Mesenchymal stem cell (in vitro differentiated cells and primary cell): Measurements from ENCODE around the gene GPRC5C. TPM values are rescaled to one million over a fixed set of nuclear protein-coding genes. Genes with fewer than 3 reads are reported as not detected.

Experiments used
- DNase-seq: peaks from one replicate; pipeline ENCODE4 v3.0.0-alpha.2; 2013
- H2AFZ ChIP-seq: one replicate; pipeline ENCODE4 v1.6.1; 2013; ENCODE audit warnings: low read depth, mild to moderate bottlenecking, control low read depth, inconsistent platforms, low read length, moderate library complexity
- H2AK5ac ChIP-seq: 2 replicates; pipeline ENCODE4 v1.6.1; 2013; ENCODE audit warnings: low read length, moderate library complexity, mild to moderate bottlenecking, inconsistent platforms; ENCODE audit not compliant: severe bottlenecking
- H2BK120ac ChIP-seq: one replicate; pipeline ENCODE4 v1.6.1; 2013; ENCODE audit warnings: low read depth, mild to moderate bottlenecking, inconsistent platforms, low read length, moderate library complexity
- H2BK12ac ChIP-seq, 2 experiments: one replicate each; pipeline ENCODE4 v1.6.1; 2013; ENCODE audit warnings: inconsistent platforms in 2 of 2, low read length in 2 of 2, mild to moderate bottlenecking in 2 of 2, moderate library complexity in 2 of 2, control low read depth in 1 of 2
- H2BK15ac ChIP-seq: one replicate; pipeline ENCODE4 v1.6.1; 2013; ENCODE audit warnings: mild to moderate bottlenecking, low read depth, inconsistent platforms; ENCODE audit not compliant: poor library complexity, severe bottlenecking
- H2BK5ac ChIP-seq: 2 replicates; pipeline ENCODE4 v1.6.1; 2013; ENCODE audit warnings: low read depth, mild to moderate bottlenecking, low read length, control low read depth, inconsistent platforms; ENCODE audit not compliant: poor library complexity, severe bottlenecking
- H3K14ac ChIP-seq, 2 experiments: one replicate each; pipeline ENCODE4 v1.6.1; 2013; ENCODE audit warnings: inconsistent platforms in 2 of 2, low read length in 2 of 2, control low read depth in 1 of 2, mild to moderate bottlenecking in 1 of 2, moderate library complexity in 1 of 2
- H3K18ac ChIP-seq, 2 experiments: one replicate each; pipeline ENCODE4 v1.6.1; 2013; ENCODE audit warnings: inconsistent platforms in 2 of 2, low read length in 2 of 2, control low read depth in 1 of 2, low read depth in 1 of 2, mild to moderate bottlenecking in 1 of 2
- H3K23ac ChIP-seq, 2 experiments: one replicate each; pipeline ENCODE4 v1.6.1; 2013; ENCODE audit warnings: inconsistent platforms in 2 of 2, low read length in 2 of 2, mild to moderate bottlenecking in 2 of 2, moderate library complexity in 2 of 2, control low read depth in 1 of 2
- H3K27ac ChIP-seq: 2 replicates; pipeline ENCODE4 v1.5.1; 2013; ENCODE audit warnings: mild to moderate bottlenecking, moderate library complexity, low read length, control low read depth, inconsistent platforms; ENCODE audit not compliant: poor library complexity, severe bottlenecking
- H3K27me3 ChIP-seq, 2 experiments: 2 replicates each; pipeline versions ENCODE4 v1.6.1 to v1.7.0; 2013; ENCODE audit warnings: low read length in 2 of 2, mild to moderate bottlenecking in 2 of 2, moderate library complexity in 2 of 2, control low read depth in 1 of 2, inconsistent platforms in 1 of 2; ENCODE audit not compliant: control insufficient read depth in 1 of 2, insufficient read depth in 1 of 2
- H3K36me3 ChIP-seq, 2 experiments: 2 replicates each; pipeline versions ENCODE4 v1.6.1 to v1.7.0; 2013; ENCODE audit warnings: low read length in 2 of 2, control low read depth in 1 of 2, inconsistent platforms in 1 of 2, low read depth in 1 of 2, mild to moderate bottlenecking in 1 of 2; ENCODE audit not compliant: insufficient read depth in 2 of 2, control insufficient read depth in 1 of 2
- H3K4ac ChIP-seq, 2 experiments: one replicate each; pipeline ENCODE4 v1.6.1; 2013; ENCODE audit warnings: inconsistent platforms in 2 of 2, low read length in 2 of 2, mild to moderate bottlenecking in 2 of 2, moderate library complexity in 2 of 2, control low read depth in 1 of 2, low read depth in 1 of 2
- H3K4me1 ChIP-seq: 2 replicates; pipeline ENCODE4 v1.6.1; 2013; ENCODE audit warnings: low read depth, low read length, control low read depth; ENCODE audit not compliant: control insufficient read depth, insufficient read depth
- H3K4me2 ChIP-seq: 2 replicates; pipeline ENCODE4 v1.6.1; 2013; ENCODE audit warnings: low read length, mild to moderate bottlenecking, inconsistent platforms; ENCODE audit not compliant: poor library complexity, severe bottlenecking
- H3K4me3 ChIP-seq, 2 experiments: 2 replicates each; pipeline versions ENCODE4 v1.5.1 to v1.7.0; 2013; ENCODE audit warnings: low read length in 2 of 2, mild to moderate bottlenecking in 2 of 2, control low read depth in 1 of 2, low read depth in 1 of 2; ENCODE audit not compliant: insufficient read depth in 1 of 2
- H3K79me1 ChIP-seq: replicated peaks from 2 replicates; pipeline ENCODE4 v1.6.1; 2013; ENCODE audit warnings: mild to moderate bottlenecking, control low read depth, low read length, inconsistent platforms; ENCODE audit not compliant: poor library complexity, severe bottlenecking
- H3K9ac ChIP-seq: 2 replicates; pipeline ENCODE4 v1.7.0; 2013; ENCODE audit warnings: mild to moderate bottlenecking, low read length, moderate library complexity
- H3K9me3 ChIP-seq: 2 replicates; pipeline ENCODE4 v1.7.0; 2013; ENCODE audit warnings: mild to moderate bottlenecking, low read length; ENCODE audit not compliant: control insufficient read depth
- H4K8ac ChIP-seq: one replicate; pipeline ENCODE4 v1.6.1; 2013; ENCODE audit warnings: inconsistent platforms, mild to moderate bottlenecking, low read length, moderate library complexity
- H4K91ac ChIP-seq: one replicate; pipeline ENCODE4 v1.6.1; 2013; ENCODE audit warnings: mild to moderate bottlenecking, low read length, inconsistent platforms
- WGBS: methylation state at CpG from one replicate; pipeline ENCODE4 v1.1.7; 2013; ENCODE audit warnings: mixed read lengths; 5-methylcytosine and 5-hydroxymethylcytosine counted together
- polyA plus RNA-seq, 2 experiments: library from polyadenylated mRNA; stranded (reverse); fragments of 200-250 nt; gene quantifications; one replicate each; pipeline ENCODE4 v1.2.3, GENCODE V29; 2013

Gene GPRC5C
- 5.3 TPM for polyA plus RNA-seq (2013, experiment 1 of 2)
- 5.1 TPM for polyA plus RNA-seq (2013, experiment 2 of 2)

DNA sequence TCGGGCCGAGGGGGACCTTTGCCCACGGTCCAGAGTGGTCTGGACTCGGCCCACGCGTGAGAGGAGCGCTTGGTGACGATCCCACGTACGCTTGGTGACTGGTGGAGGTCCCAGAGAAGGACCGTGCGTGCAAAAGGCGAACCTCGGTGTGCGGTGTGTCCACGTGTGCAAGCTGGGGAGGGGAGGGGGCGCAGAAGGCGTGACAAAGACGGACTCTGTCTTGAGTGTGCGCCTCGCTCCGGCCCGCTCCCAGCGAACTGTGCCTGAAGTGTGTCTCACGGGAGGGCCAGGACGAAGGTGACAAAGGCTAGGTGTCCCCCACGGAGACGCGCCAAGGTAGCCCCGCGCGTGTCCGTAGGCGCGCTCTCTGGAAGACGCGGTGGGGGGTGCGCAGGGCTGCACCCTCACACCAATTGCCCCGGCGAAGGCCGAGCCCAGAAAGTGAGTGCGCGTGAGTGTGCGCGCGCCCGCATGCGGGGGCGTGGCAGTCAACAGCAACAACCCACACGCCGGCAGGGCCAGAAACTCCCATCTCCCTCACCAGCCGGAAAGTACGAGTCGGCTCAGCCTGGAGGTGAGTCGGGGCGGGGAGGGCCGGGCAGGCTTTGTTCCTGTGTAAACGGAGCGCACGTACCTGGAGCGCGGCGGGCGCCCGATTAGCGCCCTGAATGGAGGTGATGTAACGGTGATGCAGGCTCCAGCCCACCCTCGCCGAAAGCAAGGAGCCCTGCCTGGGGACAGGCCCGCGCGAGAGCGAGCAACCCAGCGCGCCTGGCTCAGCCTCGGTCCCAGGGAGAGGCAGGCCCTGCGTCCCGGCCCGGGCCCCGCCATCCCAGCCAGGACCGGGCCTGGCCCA is at the start of gene GPRC5C:
Gene GPRC5C, plus strand, starts transcription at position 521 of the 856 bp plus-strand sequence. CDS start 7,689 bp downstream, outside the sequence.
- peaks cover 9% of the 10 kb centered on the region for H3K79me1 ChIP-seq
- WGBS = 1% methylated on average over 73 of the region's 81 CpGs
- peak within 1 kb of the TSS; percentile 77 to 91 for H3K4me3 ChIP-seq
- peak within 1 kb of the TSS in 1 of 2 experiments; percentile 48 for H3K4ac ChIP-seq
- H3K14ac ChIP-seq = peak within 1 kb of the TSS in 1 of 2 experiments; percentile 69
- peaks cover 0 to 1% of the 10 kb centered on the region in 2 experiments for H3K36me3 ChIP-seq
- no peaks in the 10 kb centered on the region for H3K9me3 ChIP-seq
- H2BK12ac ChIP-seq = no peak within 1 kb of the TSS
- H2AFZ ChIP-seq = peak within 1 kb of the TSS; percentile 36
- peak within 1 kb of the TSS in 1 of 2 experiments; percentile 14 for H3K23ac ChIP-seq
- H2AK5ac ChIP-seq = peak within 1 kb of the TSS; percentile 90
- peak within 1 kb of the TSS; percentile 95 for H3K4me2 ChIP-seq
- peak within 1 kb of the TSS; percentile 63 to 67 for H3K18ac ChIP-seq
- H3K9ac ChIP-seq = peak within 1 kb of the TSS; percentile 84
- peaks cover 57% of the 10 kb centered on the region for H3K4me1 ChIP-seq
- H4K91ac ChIP-seq = peak within 1 kb of the TSS; percentile 71
- peaks cover 0 to 44% of the 10 kb centered on the region in 2 experiments for H3K27me3 ChIP-seq
- H2BK15ac ChIP-seq = peak within 1 kb of the TSS; percentile 60
- H3K27ac ChIP-seq = peak within 1 kb of the TSS; percentile 99
- H2BK5ac ChIP-seq = peak within 1 kb of the TSS; percentile 100
- peak; percentile 57 for DNase-seq
- H4K8ac ChIP-seq = peak within 1 kb of the TSS; percentile 62
- peak within 1 kb of the TSS; percentile 11 for H2BK120ac ChIP-seq

GRCh38 chr17:74383141-74383540 is 48.7 kb upstream of the GPRC5C start:
- Histone ChIP-seq H3K4me2 (no peak overlapping the region), H3K9ac (no peak overlapping the region), H3K79me1 (no peaks in the 10 kb centered on the region), H3K27me3 (peaks cover 5 to 26% of the 10 kb centered on the region in 2 experiments), H3K36me3 (no peaks in the 10 kb centered on the region), H3K9me3 (no peaks in the 10 kb centered on the region), H4K8ac (no peak overlapping the region), H3K4me3 (no peak overlapping the region), H3K23ac (no peak overlapping the region), H2AFZ (no peak overlapping the region), H2BK120ac (no peak overlapping the region), H3K27ac (no peak overlapping the region), H2BK12ac (no peak overlapping the region), H2BK5ac (no peak overlapping the region), H2BK15ac (no peak overlapping the region), H3K4ac (no peak overlapping the region), H3K18ac (no peak overlapping the region), H3K14ac (no peak overlapping the region), H2AK5ac (no peak overlapping the region), H4K91ac (no peak overlapping the region), H3K4me1 (peaks cover 11% of the 10 kb centered on the region)
- 80% methylated on average over 5 of the region's 5 CpGs for WGBS
- no peak for DNase-seq

DNA sequence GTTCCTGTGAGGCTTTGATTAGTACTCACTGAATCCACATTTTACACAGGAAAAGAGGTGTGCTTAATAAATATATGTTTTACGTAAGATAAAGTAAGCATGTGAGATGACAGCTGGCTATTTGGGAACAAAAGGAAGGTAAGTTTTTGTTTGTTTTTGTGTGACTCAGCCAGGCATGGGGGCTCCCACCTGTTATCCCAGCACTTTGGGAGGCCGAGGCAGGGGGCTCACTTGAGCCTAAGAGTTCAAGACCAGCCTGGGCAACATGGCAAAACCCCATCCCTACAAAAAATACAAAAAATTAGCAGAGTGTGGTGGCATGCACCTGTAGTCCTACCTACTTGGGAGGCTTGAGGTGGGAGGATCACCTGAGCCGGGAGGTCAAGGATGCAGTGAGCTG is 46.7 kb upstream of the GPRC5C start:
- Histone ChIP-seq H3K18ac (no peak overlapping the region), H3K4me2 (no peak overlapping the region), H3K27ac (no peak overlapping the region), H3K36me3 (no peaks in the 10 kb centered on the region), H3K79me1 (no peaks in the 10 kb centered on the region), H3K4ac (no peak overlapping the region), H2BK12ac (no peak overlapping the region), H3K9ac (no peak overlapping the region), H3K27me3 (peaks cover 5 to 35% of the 10 kb centered on the region in 2 experiments), H3K9me3 (no peaks in the 10 kb centered on the region), H4K8ac (no peak overlapping the region), H2AK5ac (no peak overlapping the region), H3K4me1 (peaks cover 4% of the 10 kb centered on the region), H3K23ac (no peak overlapping the region), H3K4me3 (no peak overlapping the region), H4K91ac (no peak overlapping the region), H2BK5ac (no peak overlapping the region), H2AFZ (no peak overlapping the region), H2BK15ac (no peak overlapping the region), H2BK120ac (no peak overlapping the region), H3K14ac (no peak overlapping the region)
- no peak for DNase-seq
- WGBS = 83% methylated on average over 3 of the region's 3 CpGs

DNA sequence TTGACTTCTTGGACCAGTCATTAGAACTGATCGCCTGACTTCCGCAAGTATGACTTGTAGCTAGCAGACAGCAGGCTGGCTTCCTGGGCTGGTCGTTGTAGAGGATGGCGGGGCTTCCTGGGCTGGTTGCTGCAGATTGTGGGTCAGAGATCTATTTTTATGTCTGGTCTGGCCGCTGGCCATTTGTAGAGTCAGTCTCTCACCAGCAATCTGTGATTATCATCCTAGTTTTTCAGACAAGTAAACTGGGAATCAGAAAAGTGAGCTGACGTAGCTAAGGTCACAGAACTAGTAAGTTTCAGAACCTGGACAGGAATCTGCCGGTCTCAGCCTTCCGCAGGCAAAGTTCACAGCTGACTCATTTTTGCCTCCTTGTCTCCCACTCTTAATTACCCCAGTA is 45.5 kb upstream of the GPRC5C start:
- Histone ChIP-seq H3K79me1 (no peaks in the 10 kb centered on the region), H2AK5ac (no peak overlapping the region), H3K4ac (no peak overlapping the region), H3K4me3 (no peak overlapping the region), H2BK120ac (no peak overlapping the region), H3K9ac (no peak overlapping the region), H2BK12ac (no peak overlapping the region), H2BK15ac (no peak overlapping the region), H3K4me2 (no peak overlapping the region), H3K18ac (no peak overlapping the region), H3K9me3 (no peaks in the 10 kb centered on the region), H3K14ac (no peak overlapping the region), H3K27ac (no peak overlapping the region), H3K23ac (no peak overlapping the region), H3K4me1 (peaks cover 1% of the 10 kb centered on the region), H4K8ac (no peak overlapping the region), H2AFZ (no peak overlapping the region), H4K91ac (no peak overlapping the region), H2BK5ac (no peak overlapping the region), H3K27me3 (peaks cover 0 to 32% of the 10 kb centered on the region in 2 experiments), H3K36me3 (no peaks in the 10 kb centered on the region)
- WGBS = 68% methylated on average over 6 of the region's 8 CpGs
- DNase-seq = no peak
